CD14-positive monocyte (primary cell): ENCODE data around the gene HS6ST3. TPM values are rescaled to one million over a fixed set of nuclear protein-coding genes. Genes with fewer than 3 reads are reported as not detected.

ENCODE experiments used
- DNase-seq, 3 donors: peaks; one replicate each; pipeline ENCODE4 v3.0.0-alpha.2; 2011 to 2022
- H2AFZ ChIP-seq: 2 replicates; pipeline ENCODE4 v1.6.0; 2012; ENCODE audit warnings: mild to moderate bottlenecking, low read depth, low read length, inconsistent platforms; ENCODE audit not compliant: insufficient read depth, poor library complexity, severe bottlenecking
- H3K27ac ChIP-seq, 2 donors: 1 replicate in 1 of 2; 2 replicates in 1 of 2; pipeline ENCODE4 v1.5.1; 2012 to 2013; ENCODE audit warnings: low read length in 2 of 2, control low read depth in 1 of 2, inconsistent platforms in 1 of 2, low read depth in 1 of 2, mild to moderate bottlenecking in 1 of 2
- H3K27me3 ChIP-seq, 2 donors: one replicate each; pipeline versions ENCODE4 v1.6.0 to v1.6.1; 2011 to 2013; ENCODE audit warnings: low read length in 2 of 2; ENCODE audit not compliant: control insufficient read depth in 2 of 2, insufficient read depth in 2 of 2
- H3K36me3 ChIP-seq, 2 donors: replicated peaks in 1 of 2; 1 replicate in 1 of 2; 2 replicates in 1 of 2; pipeline versions ENCODE4 v1.5.1 to v1.6.1; 2012 to 2013; ENCODE audit warnings: low read length in 2 of 2, control low read depth in 1 of 2, inconsistent platforms in 1 of 2, mild to moderate bottlenecking in 1 of 2; ENCODE audit not compliant: insufficient read depth in 2 of 2, control insufficient read depth in 1 of 2
- H3K4me1 ChIP-seq, 2 donors: 1 replicate in 1 of 2; 2 replicates in 1 of 2; pipeline versions ENCODE4 v1.5.1 to v1.6.1; 2012 to 2013; ENCODE audit warnings: low read length in 2 of 2, control low read depth in 1 of 2, inconsistent platforms in 1 of 2, mild to moderate bottlenecking in 1 of 2, moderate library complexity in 1 of 2; ENCODE audit not compliant: insufficient read depth in 2 of 2, control insufficient read depth in 1 of 2
- H3K4me2 ChIP-seq: replicated peaks from 2 replicates; pipeline ENCODE3; 2012; ENCODE audit warnings: low read length, moderate library complexity, mild to moderate bottlenecking; ENCODE audit not compliant: poor library complexity, severe bottlenecking; ENCODE audit errors: extremely low read depth
- H3K4me3 ChIP-seq, 3 experiments: fragments of 200-600 bp in 1 of 3; sonication (generic) in 1 of 3; replicated peaks in 1 of 3; 1 replicate in 2 of 3; 2 replicates in 1 of 3; pipeline ENCODE4 v1.5.1; 2011 to 2013; ENCODE audit warnings: low read length in 3 of 3, mild to moderate bottlenecking in 3 of 3, control low read depth in 2 of 3, low read depth in 2 of 3, inconsistent platforms in 1 of 3, moderate library complexity in 1 of 3
- H3K79me2 ChIP-seq: 2 replicates; pipeline ENCODE4 v1.6.0; 2012; ENCODE audit warnings: mild to moderate bottlenecking, control low read depth, inconsistent platforms, low read length, moderate library complexity; ENCODE audit not compliant: insufficient read depth
- H3K9ac ChIP-seq: 2 replicates; pipeline ENCODE4 v1.6.0; 2017; ENCODE audit warnings: low read length, mild to moderate bottlenecking; ENCODE audit not compliant: insufficient read depth, poor library complexity, severe bottlenecking
- H3K9me3 ChIP-seq, 2 donors: replicated peaks in 1 of 2; 1 replicate in 1 of 2; 2 replicates in 1 of 2; pipeline versions ENCODE4 v1.5.1 to v1.6.1; 2012 to 2013; ENCODE audit warnings: low read length in 2 of 2, control low read depth in 1 of 2; ENCODE audit not compliant: control insufficient read depth in 1 of 2, insufficient read depth in 1 of 2
- H4K20me1 ChIP-seq: 2 replicates; pipeline ENCODE4 v1.6.0; 2012; ENCODE audit warnings: mild to moderate bottlenecking, low read length, control low read depth, moderate library complexity; ENCODE audit not compliant: insufficient read depth
- H3K27ac Mint-ChIP-seq, 7 donors: one replicate each; pipeline ENCODE4 v1.8.0; 2020; ENCODE audit warnings: mild to moderate bottlenecking in 7 of 7, mixed read lengths in 7 of 7, moderate library complexity in 6 of 7, inconsistent platforms in 2 of 7
- H3K27me3 Mint-ChIP-seq, 3 donors: one replicate each; pipeline ENCODE4 v1.8.0; 2021 to 2022; ENCODE audit warnings: low read depth in 3 of 3, mild to moderate bottlenecking in 3 of 3, mixed read lengths in 3 of 3, moderate library complexity in 3 of 3, inconsistent platforms in 1 of 3
- H3K36me3 Mint-ChIP-seq, 2 donors: one replicate each; pipeline ENCODE4 v1.8.0; 2020; ENCODE audit warnings: mixed read lengths in 2 of 2, inconsistent platforms in 1 of 2, mild to moderate bottlenecking in 1 of 2
- H3K4me1 Mint-ChIP-seq: one replicate; pipeline ENCODE4 v1.8.0; 2020; ENCODE audit warnings: mild to moderate bottlenecking, mixed read lengths
- H3K4me3 Mint-ChIP-seq, 2 donors: one replicate each; pipeline ENCODE4 v1.8.0; 2020; ENCODE audit warnings: mild to moderate bottlenecking in 2 of 2, mixed read lengths in 2 of 2, moderate library complexity in 1 of 2
- H3K9me3 Mint-ChIP-seq, 7 donors: one replicate each; pipeline ENCODE4 v1.8.0; 2020 to 2022; ENCODE audit warnings: mixed read lengths in 7 of 7, mild to moderate bottlenecking in 6 of 7, moderate library complexity in 6 of 7, inconsistent platforms in 2 of 7
- WGBS: methylation state at CpG from one replicate; pipeline ENCODE4 v1.1.5; 2013; ENCODE audit warnings: missing lambda C conversion rate; ENCODE audit not compliant: insufficient coverage; 5-methylcytosine and 5-hydroxymethylcytosine counted together
- intact Hi-C, 2 donors: fragments of 100-400 bp; cut with micrococcal nuclease; formaldehyde crosslinking; loops; one replicate each; pipeline versions ENCODE4 v1.15.0 to v1.15.1; 2023
- polyA plus RNA-seq, 3 donors: library from polyadenylated mRNA; depleted of rRNA in 1 of 3; unstranded in 2 of 3; stranded (reverse) in 1 of 3; fragments of 300-500 nt in 2 of 3; fragments of >200 nt in 1 of 3; fragmentation: Illumina TruSeq in 2 of 3; gene quantifications; 1 replicate in 2 of 3; 2 replicates in 1 of 3; pipeline ENCODE4 v1.2.3, GENCODE V29; 2012 to 2021
- TF ChIP-seq, protein P1 (sequence below): fragments of 200-600 bp; IDR thresholded peaks from one replicate; pipeline ENCODE4 v1.8.0; 2022; ENCODE audit warnings: antibody characterized with exemption, mild to moderate bottlenecking

The HS6ST3 gene
- polyA plus RNA-seq, 3 donors = not detected

GRCh38 chr13:96785986-96786385 is 696.1 kb downstream of the HS6ST3 start:
- no peak overlapping the region for H2AFZ ChIP-seq
- Mint-ChIP-seq H3K27ac (no peak overlapping the region), H3K27me3 (peaks cover 0 to 2% (median 0%) of the 10 kb centered on the region in 3 donors), H3K4me1 (no peaks in the 10 kb centered on the region), H3K4me3 (no peak overlapping the region), H3K9me3 (peaks cover 0 to 5% (median 3%) of the 10 kb centered on the region in 7 donors), H3K36me3 (no peaks in the 10 kb centered on the region)
- DNase-seq = no peak
- no peak overlapping the region for H3K9ac ChIP-seq
- H3K9me3 ChIP-seq = no peaks in the 10 kb centered on the region
- H3K79me2 ChIP-seq = no peaks in the 10 kb centered on the region
- no peaks in the 10 kb centered on the region for H4K20me1 ChIP-seq
- H3K4me3 ChIP-seq = no peak overlapping the region
- H3K4me1 ChIP-seq = no peaks in the 10 kb centered on the region
- no peaks in the 10 kb centered on the region for H3K36me3 ChIP-seq
- intact Hi-C loops = no loop called here
- WGBS = 92% methylated on average over 3 of the region's 3 CpGs
- H3K27me3 ChIP-seq = no peaks in the 10 kb centered on the region
- H3K4me2 ChIP-seq = no peak overlapping the region
- TF ChIP-seq, protein P1, sequence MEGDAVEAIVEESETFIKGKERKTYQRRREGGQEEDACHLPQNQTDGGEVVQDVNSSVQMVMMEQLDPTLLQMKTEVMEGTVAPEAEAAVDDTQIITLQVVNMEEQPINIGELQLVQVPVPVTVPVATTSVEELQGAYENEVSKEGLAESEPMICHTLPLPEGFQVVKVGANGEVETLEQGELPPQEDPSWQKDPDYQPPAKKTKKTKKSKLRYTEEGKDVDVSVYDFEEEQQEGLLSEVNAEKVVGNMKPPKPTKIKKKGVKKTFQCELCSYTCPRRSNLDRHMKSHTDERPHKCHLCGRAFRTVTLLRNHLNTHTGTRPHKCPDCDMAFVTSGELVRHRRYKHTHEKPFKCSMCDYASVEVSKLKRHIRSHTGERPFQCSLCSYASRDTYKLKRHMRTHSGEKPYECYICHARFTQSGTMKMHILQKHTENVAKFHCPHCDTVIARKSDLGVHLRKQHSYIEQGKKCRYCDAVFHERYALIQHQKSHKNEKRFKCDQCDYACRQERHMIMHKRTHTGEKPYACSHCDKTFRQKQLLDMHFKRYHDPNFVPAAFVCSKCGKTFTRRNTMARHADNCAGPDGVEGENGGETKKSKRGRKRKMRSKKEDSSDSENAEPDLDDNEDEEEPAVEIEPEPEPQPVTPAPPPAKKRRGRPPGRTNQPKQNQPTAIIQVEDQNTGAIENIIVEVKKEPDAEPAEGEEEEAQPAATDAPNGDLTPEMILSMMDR = no peak
- H3K27ac ChIP-seq = no peak overlapping the region

- Histone ChIP-seq H3K4me2 (no peak overlapping the region), H3K27me3 (no peaks in the 10 kb centered on the region), H2AFZ (no peak overlapping the region), H3K27ac (no peak overlapping the region), H3K4me1 (no peaks in the 10 kb centered on the region), H3K79me2 (no peaks in the 10 kb centered on the region), H3K9ac (no peak overlapping the region), H3K36me3 (no peaks in the 10 kb centered on the region), H3K4me3 (no peak overlapping the region), H4K20me1 (no peaks in the 10 kb centered on the region), H3K9me3 (no peaks in the 10 kb centered on the region)
- DNase-seq = no peak
- Mint-ChIP-seq H3K4me3 (no peak overlapping the region), H3K4me1 (no peaks in the 10 kb centered on the region), H3K27ac (no peak overlapping the region), H3K27me3 (peaks cover 0 to 2% (median 0%) of the 10 kb centered on the region in 3 donors), H3K9me3 (peaks cover 0 to 4% (median 1%) of the 10 kb centered on the region in 7 donors), H3K36me3 (no peaks in the 10 kb centered on the region)
- WGBS = 70% methylated on average over 2 of the region's 3 CpGs
- intact Hi-C loops = no loop called here
- TF ChIP-seq, protein P1 = no peak
Measured at GRCh38 chr13:96792188-96792587, 702.3 kb downstream of the HS6ST3 start.
